HepG2 (cell line): ENCODE results near the gene U2AF1L4.

Experiments
- MXD1 ChIP-seq: sonication (generic); formaldehyde crosslinking; IDR thresholded peaks from 2 replicates; pipeline ENCODE4 v1.4.0; 2020; ENCODE audit warnings: mild to moderate bottlenecking, missing genetic modification reagents
- NR1H2 ChIP-seq: sonication (generic); formaldehyde crosslinking; IDR thresholded peaks from 2 replicates; pipeline ENCODE4 v1.8.1; 2022; ENCODE audit warnings: low read depth, missing genetic modification reagents, borderline replicate concordance
- WIZ ChIP-seq: sonication (generic); formaldehyde crosslinking; IDR thresholded peaks from 2 replicates; pipeline ENCODE4 v1.5.1; 2020; ENCODE audit warnings: mild to moderate bottlenecking, missing genetic modification reagents
- ZNF337 ChIP-seq: sonication (generic); formaldehyde crosslinking; IDR thresholded peaks from 2 replicates; pipeline ENCODE4 v1.5.1; 2020; ENCODE audit warnings: missing genetic modification reagents, low read depth, mild to moderate bottlenecking, borderline replicate concordance

- TF ChIP-seq NR1H2 (no peak), WIZ (CRISPR knock-in tag) (no peak), MXD1 (CRISPR knock-in tag) (no peak), ZNF337 (CRISPR knock-in tag) (no peak)
Measured at GRCh38 chr19:35786299-35787160, 41.3 kb upstream of the U2AF1L4 start.
